Activated CD4-positive, alpha-beta T cell treated with anti-CD3 and anti-CD28 coated beads for 24 hours (primary cell): ENCODE measurements around the gene EDIL3.
"Not testable (repeated sequence)": the region's sequence is repeated elsewhere in the genome, so short reads cannot be mapped to it uniquely, and the experiment has no call there.

Source experiments
- DNase-seq, 2 donors: peaks; one replicate each; pipeline ENCODE4 v3.0.0-alpha.2; 2020; ENCODE audit warnings: low read depth in 2 of 2

The EDIL3 gene

GRCh38 chr5:84299959-84300358 is 84.7 kb downstream of the EDIL3 start:
- DNase-seq = no peak

- DNase-seq = no peak
These were observed 86.1 kb downstream of the EDIL3 start for GRCh38 chr5:84298628-84299027.

- not testable (repeated sequence) for DNase-seq
These were observed 87.0 kb downstream of the EDIL3 start for GRCh38 chr5:84297641-84298040.

GRCh38 chr5:84292788-84293653 is 91.7 kb downstream of the EDIL3 start:
- DNase-seq = no peak

GRCh38 chr5:84292000-84292642 is 92.6 kb downstream of the EDIL3 start:
- DNase-seq = no peak

GRCh38 chr5:84290673-84291072 is 94.0 kb downstream of the EDIL3 start:
- DNase-seq = no peak

- DNase-seq = no peak
These were observed 94.5 kb downstream of the EDIL3 start for GRCh38 chr5:84290161-84290560.

GRCh38 chr5:84287951-84288350 is 96.7 kb downstream of the EDIL3 start:
- DNase-seq = no peak

- DNase-seq = no peak
These were observed 98.0 kb downstream of the EDIL3 start for GRCh38 chr5:84286662-84287061.

GRCh38 chr5:84285641-84286637 is 98.7 kb downstream of the EDIL3 start:
- no peak for DNase-seq

GRCh38 chr5:84281383-84281782 is 103.3 kb downstream of the EDIL3 start:
- DNase-seq = no peak

GRCh38 chr5:84279234-84279633 is 105.4 kb downstream of the EDIL3 start:
- DNase-seq = no peak

GRCh38 chr5:84275609-84276008 is 109.1 kb downstream of the EDIL3 start:
- DNase-seq = no peak

- no peak for DNase-seq
These were observed 109.9 kb downstream of the EDIL3 start for GRCh38 chr5:84274585-84275468.

GRCh38 chr5:84273517-84273883 is 111.2 kb downstream of the EDIL3 start:
- no peak for DNase-seq

- no peak for DNase-seq
These were observed 111.7 kb downstream of the EDIL3 start for GRCh38 chr5:84272771-84273516.

GRCh38 chr5:84265739-84266550 is 118.7 kb downstream of the EDIL3 start:
- DNase-seq = no peak

- DNase-seq = no peak
These were observed 119.5 kb downstream of the EDIL3 start for GRCh38 chr5:84265130-84265529.

- no peak for DNase-seq
These were observed 123.7 kb downstream of the EDIL3 start for GRCh38 chr5:84260939-84261338.
